Activated CD8-positive, alpha-beta memory T cell treated with anti-CD3 and anti-CD28 coated beads for 4 hours (primary cell): ENCODE data around the gene ZNF384.
A peak's percentile ranks its signal among the peaks of the same experiment; 100 is the strongest.

Experiments
- DNase-seq, 2 donors: peaks; one replicate each; pipeline ENCODE4 v3.0.0-alpha.2; 2020; ENCODE audit warnings: low read depth in 2 of 2

The ZNF384 gene

GRCh38 chr12:6653987-6654386, 35.2 kb downstream of the ZNF384 start:
- DNase-seq = no peak

GRCh38 chr12:6653342-6653741, 35.8 kb downstream of the ZNF384 start:
- DNase-seq = no peak

- no peak for DNase-seq
These were observed 36.8 kb downstream of the ZNF384 start for GRCh38 chr12:6652391-6652790.

- DNase-seq = no peak
These were observed 38.3 kb downstream of the ZNF384 start for GRCh38 chr12:6650832-6651231.

- DNase-seq = no peak
These were observed 42.0 kb downstream of the ZNF384 start, which contains the start of gene ACRBP for GRCh38 chr12:6647083-6647604. Gene ACRBP (minus strand): TSS chr12:6647432. CDS start chr12:6647366, 66 bp downstream.

GRCh38 chr12:6646276-6647082, 42.7 kb downstream of the ZNF384 start:
- DNase-seq = no peak

- no peak for DNase-seq
These were observed 44.3 kb downstream of the ZNF384 start for GRCh38 chr12:6644903-6645302.

- no peak for DNase-seq
These were observed 44.9 kb downstream of the ZNF384 start for GRCh38 chr12:6644257-6644596.

GRCh38 chr12:6643569-6644256, 45.5 kb downstream of the ZNF384 start:
- no peak for DNase-seq

GRCh38 chr12:6641131-6641530, 48.0 kb downstream of the ZNF384 start:
- no peak for DNase-seq

- DNase-seq = no peak
These were observed 48.7 kb downstream of the ZNF384 start for GRCh38 chr12:6640497-6640896.

- DNase-seq = no peak
These were observed 49.9 kb downstream of the ZNF384 start for GRCh38 chr12:6639151-6639801.

GRCh38 chr12:6638305-6638704, 50.9 kb downstream of the ZNF384 start:
- no peak for DNase-seq

- no peak for DNase-seq
These were observed 53.2 kb downstream of the ZNF384 start, which contains the start of gene LPAR5 for GRCh38 chr12:6635856-6636531. Gene LPAR5 (minus strand): TSS chr12:6635959. CDS start chr12:6621248, 14,711 bp downstream.

GRCh38 chr12:6635375-6635855, 53.8 kb downstream of the ZNF384 start:
- peak; percentile 50 to 70 for DNase-seq

- no peak for DNase-seq
These were observed 56.9 kb downstream of the ZNF384 start for GRCh38 chr12:6632026-6632983.

GRCh38 chr12:6631549-6631961, 57.6 kb downstream of the ZNF384 start:
- no peak for DNase-seq

- no peak for DNase-seq
These were observed 58.4 kb downstream of the ZNF384 start for GRCh38 chr12:6630736-6631135.

- DNase-seq = no peak
These were observed 61.6 kb downstream of the ZNF384 start for GRCh38 chr12:6627616-6628015.

- DNase-seq = no peak
These were observed 62.4 kb downstream of the ZNF384 start for GRCh38 chr12:6626654-6627283.
